ENCODE measurements around the gene AP3B1.
"Not testable (repeated sequence)": the region's sequence is repeated elsewhere in the genome, so short reads cannot be mapped to it uniquely, and the experiment has no call there.

The AP3B1 gene

GRCh38 chr5:78058625-78059024, 235.9 kb downstream of the AP3B1 start:
- no peak for DNase-seq

- DNase-seq: no peak
These were observed 237.5 kb downstream of the AP3B1 start for GRCh38 chr5:78056901-78057514.

- no peak for DNase-seq
These were observed 238.4 kb downstream of the AP3B1 start for GRCh38 chr5:78056053-78056452.

GRCh38 chr5:78050888-78051287, 243.6 kb downstream of the AP3B1 start:
- no peak for DNase-seq

- DNase-seq: not testable (repeated sequence)
These were observed 247.7 kb downstream of the AP3B1 start for GRCh38 chr5:78046823-78047222.

GRCh38 chr5:78046006-78046405, 248.5 kb downstream of the AP3B1 start:
- no peak for DNase-seq

GRCh38 chr5:78041805-78042204, 252.7 kb downstream of the AP3B1 start:
- DNase-seq: no peak

- DNase-seq: no peak
These were observed 269.0 kb downstream of the AP3B1 start for GRCh38 chr5:78025540-78025939.

- DNase-seq: no peak
These were observed 274.8 kb downstream of the AP3B1 start for GRCh38 chr5:78019744-78020143.

- DNase-seq: no peak
These were observed 277.5 kb downstream of the AP3B1 start for GRCh38 chr5:78016863-78017529.

- DNase-seq: no peak
These were observed 284.5 kb downstream of the AP3B1 start for GRCh38 chr5:78009937-78010527.

GRCh38 chr5:78008356-78008967, 286.0 kb downstream of the AP3B1 start:
- DNase-seq: no peak

- no peak for DNase-seq
These were observed 287.3 kb downstream of the AP3B1 start for GRCh38 chr5:78007233-78007632.

- no peak for DNase-seq
These were observed 288.0 kb downstream of the AP3B1 start for GRCh38 chr5:78006449-78006848.

- no peak for DNase-seq
These were observed 289.3 kb downstream of the AP3B1 start for GRCh38 chr5:78005021-78005785.

GRCh38 chr5:78004559-78004958, 289.9 kb downstream of the AP3B1 start:
- no peak for DNase-seq

- DNase-seq: no peak
These were observed 290.6 kb downstream of the AP3B1 start for GRCh38 chr5:78003919-78004318.

- DNase-seq: no peak
These were observed 291.0 kb downstream of the AP3B1 start for GRCh38 chr5:78003450-78003849.

GRCh38 chr5:78002690-78003089, 291.8 kb downstream of the AP3B1 start:
- DNase-seq: no peak

GRCh38 chr5:78001197-78001596, 293.3 kb downstream of the AP3B1 start:
- DNase-seq: no peak

- DNase-seq: no peak
These were observed 294.3 kb downstream of the AP3B1 start for GRCh38 chr5:78000191-78000590.

GRCh38 chr5:77999399-77999798, 295.1 kb downstream of the AP3B1 start:
- no peak for DNase-seq

GRCh38 chr5:77996943-77997342, 297.6 kb downstream of the AP3B1 start:
- DNase-seq: no peak

Measured in NK-92 treated with Interleukin-12 subunit alpha and Interleukin-12 subunit beta, amount 100 ng/mL, for 24 hours (cell line).